Measurements from ENCODE around the gene CSGALNACT2. TPM values are rescaled to one million over a fixed set of nuclear protein-coding genes. Genes with fewer than 3 reads are reported as not detected.

Gene CSGALNACT2
- total RNA-seq (2021; ENCODE audit: unreplicated experiment) (22.3 TPM), Bru-seq, nascent RNA (percentile 83 among the genes with signal in this experiment), BruChase-seq, experiment 1, labeled RNA remaining after a 2-hour chase (percentile 89 among the genes with signal in this experiment), BruChase-seq, experiment 2, labeled RNA remaining after a 6-hour chase (percentile 88 among the genes with signal in this experiment)
- 11.1 TPM for polyA plus RNA-seq (2012; ENCODE audit: insufficient read length)
- long read RNA-seq, transcript CSGALNACT2-201 (8 exons, 3,730 nt), result major isoform, 56 of 105 reads
- long read RNA-seq, partial matches to known transcripts, result 18 of 105 reads
- long read RNA-seq, other reads (novel, unspliced or antisense), result 31 of 105 reads

- Histone ChIP-seq H3K4me1 (ENCODE audit: control insufficient read depth, insufficient read depth, low read length) (peaks cover 25% of the 10 kb centered on the region), H3K4me3 (ENCODE audit: low read depth in 2 of 2, low read length in 2 of 2) (peak within 1 kb of the TSS; percentile 69 to 96), H3K27ac (ENCODE audit: low read length) (peak within 1 kb of the TSS; percentile 92), H3K27me3 (ENCODE audit: control insufficient read depth, insufficient read depth, low read length) (no peaks in the 10 kb centered on the region), H3K9me3 (ENCODE audit: control insufficient read depth, insufficient read depth, low read depth, low read length) (no peaks in the 10 kb centered on the region), H3K36me3 (ENCODE audit: control insufficient read depth, insufficient read depth, low read length) (no peaks in the 10 kb centered on the region)
- no peak for DNase-seq (ENCODE audit: low read depth, low spot score)
- in situ Hi-C loops (cut with HindIII; ENCODE audit: low pct_unique_long_range_greater_than_20kb, low sequenced_read_pairs) (no loop called here), intact Hi-C loops (cut with micrococcal nuclease; ENCODE audit: unreplicated experiment) (no loop called here)
- TF ChIP-seq CTCF (IDR thresholded peaks at IDR 0.05) (no peak), POLR2AphosphoS5 (IDR thresholded peaks at IDR 0.05; ENCODE audit: low read depth, low read length) (peak; percentile 70), TCF7L2 (IDR thresholded peaks at IDR 0.05; ENCODE audit: low read depth, low read length) (peak; percentile 32; the same call in 1 of the 2 replicates), SIN3A (IDR thresholded peaks at IDR 0.05; ENCODE audit: borderline replicate concordance, insufficient read depth, low read depth, low read length) (0 out of 2 replicates have a peak, but pooled peaks have one; percentile 55)
- no TSS peak for BruUV-seq (replicated peaks)
- CTCF ChIA-PET, result no interaction called here
- POLR2A ChIA-PET, result no interaction called here
- peak; percentile 93 for ATAC-seq
These were observed at the start of gene CSGALNACT2 for GRCh38 chr10:43138021-43138756. Gene CSGALNACT2, plus strand, starts transcription at chr10:43138445. Its CDS starts 16,705 bp downstream, at chr10:43155150.

GRCh38 chr10:43089519-43089918 is 48.7 kb upstream of the CSGALNACT2 start:
- no peaks in the 10 kb centered on the region for H3K27me3 ChIP-seq (ENCODE audit: control insufficient read depth, insufficient read depth, low read length)
- H3K36me3 ChIP-seq (ENCODE audit: control insufficient read depth, insufficient read depth, low read length), result no peaks in the 10 kb centered on the region
- in situ Hi-C loops (cut with HindIII; ENCODE audit: low pct_unique_long_range_greater_than_20kb, low sequenced_read_pairs), result no loop called here
- ATAC-seq (no peak), DNase-seq (ENCODE audit: low read depth, low spot score) (no peak)
- no peak overlapping the region for H3K4me3 ChIP-seq (ENCODE audit: low read depth in 2 of 2, low read length in 2 of 2)
- no TSS peak for BruUV-seq (replicated peaks)
- intact Hi-C loops (cut with micrococcal nuclease; ENCODE audit: unreplicated experiment), result no loop called here
- TF ChIP-seq TCF7L2 (IDR thresholded peaks at IDR 0.05; ENCODE audit: low read depth, low read length) (no peak), POLR2AphosphoS5 (IDR thresholded peaks at IDR 0.05; ENCODE audit: low read depth, low read length) (no peak), CTCF (IDR thresholded peaks at IDR 0.05) (no peak), SIN3A (IDR thresholded peaks at IDR 0.05; ENCODE audit: borderline replicate concordance, insufficient read depth, low read depth, low read length) (no peak)
- H3K9me3 ChIP-seq (ENCODE audit: control insufficient read depth, insufficient read depth, low read depth, low read length), result no peaks in the 10 kb centered on the region
- ChIA-PET CTCF (no interaction called here), POLR2A (no interaction called here)
- H3K4me1 ChIP-seq (ENCODE audit: control insufficient read depth, insufficient read depth, low read length), result peaks cover 5% of the 10 kb centered on the region; the same call in 1 of the 2 replicates
- no peak overlapping the region for H3K27ac ChIP-seq (ENCODE audit: low read length)

- in situ Hi-C loops (cut with HindIII; ENCODE audit: low pct_unique_long_range_greater_than_20kb, low sequenced_read_pairs) (no loop called here), intact Hi-C loops (cut with micrococcal nuclease; ENCODE audit: unreplicated experiment) (loop anchor here (5.0 kb wide), 1 partner anchor 223 kb away; no protein-coding TSS in a partner anchor)
- ATAC-seq (no peak), DNase-seq (ENCODE audit: low read depth, low spot score) (no peak)
- TF ChIP-seq REST (IDR thresholded peaks at IDR 0.05; ENCODE audit: insufficient read depth in 1 of 2, low read depth in 2 of 2, low read length in 1 of 2), result no peak
- no peak for TF ChIP-seq TCF7L2 (IDR thresholded peaks at IDR 0.05; ENCODE audit: low read depth, low read length)
- TF ChIP-seq POLR2AphosphoS5 (IDR thresholded peaks at IDR 0.05; ENCODE audit: low read depth, low read length), result no peak
- TF ChIP-seq CTCF (IDR thresholded peaks at IDR 0.05), result no peak
- no peak for TF ChIP-seq SIN3A (IDR thresholded peaks at IDR 0.05; ENCODE audit: borderline replicate concordance, insufficient read depth, low read depth, low read length)
- H3K27me3 ChIP-seq (ENCODE audit: control insufficient read depth, insufficient read depth, low read length), result no peaks in the 10 kb centered on the region
- ChIA-PET CTCF (no interaction called here), POLR2A (no interaction called here)
- H3K4me1 ChIP-seq (ENCODE audit: control insufficient read depth, insufficient read depth, low read length), result peaks cover 5% of the 10 kb centered on the region; the same call in 1 of the 2 replicates
- BruUV-seq (replicated peaks), result no TSS peak
- no peaks in the 10 kb centered on the region for H3K9me3 ChIP-seq (ENCODE audit: control insufficient read depth, insufficient read depth, low read depth, low read length)
- no peaks in the 10 kb centered on the region for H3K36me3 ChIP-seq (ENCODE audit: control insufficient read depth, insufficient read depth, low read length)
- H3K27ac ChIP-seq (ENCODE audit: low read length), result no peak overlapping the region
- H3K4me3 ChIP-seq (ENCODE audit: low read depth in 2 of 2, low read length in 2 of 2), result no peak overlapping the region
These were observed 48.1 kb upstream of the CSGALNACT2 start for GRCh38 chr10:43090188-43090587.

Measured in Panc1 (cell line).